Measurements from ENCODE around the gene RANBP10.

DNA sequence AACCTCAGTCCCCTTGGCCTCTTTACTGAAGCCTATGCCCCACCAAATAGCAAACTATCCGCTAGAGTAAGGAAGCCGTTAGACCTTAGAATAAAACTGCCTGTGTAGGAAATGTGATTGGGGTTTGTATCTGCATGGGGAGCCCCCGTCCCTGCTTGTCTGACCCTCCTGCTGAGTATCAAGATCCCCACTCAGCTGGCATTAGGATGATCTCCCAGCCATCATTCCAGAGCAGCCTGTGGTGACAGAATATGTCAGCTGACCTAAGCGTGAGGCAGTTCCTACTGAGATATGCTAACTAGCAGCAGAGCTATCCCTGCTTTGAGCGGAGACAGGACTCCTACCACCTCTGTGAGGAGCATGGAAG, 86.6 kb downstream of the RANBP10 start:
- no peak for TF ChIP-seq NFATC3 (IDR thresholded peaks at IDR 0.05)
- TF ChIP-seq, protein P1, sequence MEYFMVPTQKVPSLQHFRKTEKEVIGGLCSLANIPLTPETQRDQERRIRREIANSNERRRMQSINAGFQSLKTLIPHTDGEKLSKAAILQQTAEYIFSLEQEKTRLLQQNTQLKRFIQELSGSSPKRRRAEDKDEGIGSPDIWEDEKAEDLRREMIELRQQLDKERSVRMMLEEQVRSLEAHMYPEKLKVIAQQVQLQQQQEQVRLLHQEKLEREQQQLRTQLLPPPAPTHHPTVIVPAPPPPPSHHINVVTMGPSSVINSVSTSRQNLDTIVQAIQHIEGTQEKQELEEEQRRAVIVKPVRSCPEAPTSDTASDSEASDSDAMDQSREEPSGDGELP (CRISPR knock-in tag; IDR thresholded peaks at IDR 0.05; ENCODE audit: borderline replicate concordance) = peak; percentile 74
- TF ChIP-seq, protein P2, sequence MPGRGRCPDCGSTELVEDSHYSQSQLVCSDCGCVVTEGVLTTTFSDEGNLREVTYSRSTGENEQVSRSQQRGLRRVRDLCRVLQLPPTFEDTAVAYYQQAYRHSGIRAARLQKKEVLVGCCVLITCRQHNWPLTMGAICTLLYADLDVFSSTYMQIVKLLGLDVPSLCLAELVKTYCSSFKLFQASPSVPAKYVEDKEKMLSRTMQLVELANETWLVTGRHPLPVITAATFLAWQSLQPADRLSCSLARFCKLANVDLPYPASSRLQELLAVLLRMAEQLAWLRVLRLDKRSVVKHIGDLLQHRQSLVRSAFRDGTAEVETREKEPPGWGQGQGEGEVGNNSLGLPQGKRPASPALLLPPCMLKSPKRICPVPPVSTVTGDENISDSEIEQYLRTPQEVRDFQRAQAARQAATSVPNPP (IDR thresholded peaks at IDR 0.05; ENCODE audit: borderline replicate concordance, insufficient read depth, insufficient read length) = no peak
- TF ChIP-seq ELF1 (tag; IDR thresholded peaks at IDR 0.05) = no peak
- TF ChIP-seq, protein P3, sequence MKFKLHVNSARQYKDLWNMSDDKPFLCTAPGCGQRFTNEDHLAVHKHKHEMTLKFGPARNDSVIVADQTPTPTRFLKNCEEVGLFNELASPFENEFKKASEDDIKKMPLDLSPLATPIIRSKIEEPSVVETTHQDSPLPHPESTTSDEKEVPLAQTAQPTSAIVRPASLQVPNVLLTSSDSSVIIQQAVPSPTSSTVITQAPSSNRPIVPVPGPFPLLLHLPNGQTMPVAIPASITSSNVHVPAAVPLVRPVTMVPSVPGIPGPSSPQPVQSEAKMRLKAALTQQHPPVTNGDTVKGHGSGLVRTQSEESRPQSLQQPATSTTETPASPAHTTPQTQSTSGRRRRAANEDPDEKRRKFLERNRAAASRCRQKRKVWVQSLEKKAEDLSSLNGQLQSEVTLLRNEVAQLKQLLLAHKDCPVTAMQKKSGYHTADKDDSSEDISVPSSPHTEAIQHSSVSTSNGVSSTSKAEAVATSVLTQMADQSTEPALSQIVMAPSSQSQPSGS (CRISPR knock-in tag; IDR thresholded peaks at IDR 0.05) = no peak
- TF ChIP-seq ZNF165 (CRISPR knock-in tag; IDR thresholded peaks at IDR 0.05; ENCODE audit: borderline replicate concordance) = no peak
- TF ChIP-seq CC2D1A (IDR thresholded peaks at IDR 0.05) = no peak
- no peak for TF ChIP-seq HMG20A (CRISPR knock-in tag; conservative IDR thresholded peaks at IDR 0.05)
- TF ChIP-seq EZH2 (IDR thresholded peaks at IDR 0.05; ENCODE audit: borderline replicate concordance, low read depth, low read length) = no peak
